CD4-positive, alpha-beta T cell treated with Interleukin-4 for 1 hour (primary cell): ENCODE results near the gene NR5A1.

Experiments
- DNase-seq, 2 donors: peaks; one replicate each; pipeline ENCODE4 v3.0.0-alpha.2; 2020 to 2022

Gene NR5A1

GRCh38 chr9:124479371-124479770, 27.8 kb downstream of the NR5A1 start:
- no peak for DNase-seq

- DNase-seq = no peak
These were observed 28.8 kb downstream of the NR5A1 start for GRCh38 chr9:124478354-124478753.

- DNase-seq = no peak
These were observed 29.4 kb downstream of the NR5A1 start for GRCh38 chr9:124477648-124478285.

- DNase-seq = no peak
These were observed 30.0 kb downstream of the NR5A1 start for GRCh38 chr9:124477211-124477647.

- no peak for DNase-seq
These were observed 31.1 kb downstream of the NR5A1 start for GRCh38 chr9:124475868-124476690.

GRCh38 chr9:124475158-124475867, 31.9 kb downstream of the NR5A1 start:
- DNase-seq = no peak

- DNase-seq = no peak
These were observed 33.0 kb downstream of the NR5A1 start for GRCh38 chr9:124474151-124474550.

GRCh38 chr9:124473310-124473709, 33.9 kb downstream of the NR5A1 start:
- DNase-seq = no peak

GRCh38 chr9:124472770-124473169, 34.4 kb downstream of the NR5A1 start:
- no peak for DNase-seq

GRCh38 chr9:124471761-124472160, 35.4 kb downstream of the NR5A1 start:
- no peak for DNase-seq

GRCh38 chr9:124470726-124471125, 36.5 kb downstream of the NR5A1 start:
- DNase-seq = no peak

GRCh38 chr9:124470306-124470705, 36.9 kb downstream of the NR5A1 start:
- DNase-seq = no peak

GRCh38 chr9:124469011-124469832, 38.0 kb downstream of the NR5A1 start:
- DNase-seq = no peak

- no peak for DNase-seq
These were observed 39.0 kb downstream of the NR5A1 start for GRCh38 chr9:124468061-124468740.

GRCh38 chr9:124467410-124468060, 39.7 kb downstream of the NR5A1 start:
- DNase-seq = no peak

GRCh38 chr9:124465736-124466135, 41.5 kb downstream of the NR5A1 start:
- DNase-seq = no peak

- DNase-seq = no peak
These were observed 44.5 kb downstream of the NR5A1 start for GRCh38 chr9:124462739-124463138.

- DNase-seq = no peak
These were observed 48.8 kb downstream of the NR5A1 start for GRCh38 chr9:124458441-124458840.

- DNase-seq = no peak
These were observed 49.2 kb downstream of the NR5A1 start for GRCh38 chr9:124457887-124458431.

- no peak for DNase-seq
These were observed 49.9 kb downstream of the NR5A1 start for GRCh38 chr9:124457079-124457886.
